Activated T-helper 1 cell treated with anti-CD3 and anti-CD28 coated beads, Interleukin-2, amount 50 U/mL, for 16 hours (primary cell): ENCODE results near the gene MCEMP1.

ENCODE experiments used
- DNase-seq, 2 donors: peaks; one replicate each; pipeline ENCODE4 v3.0.0-alpha.2; 2020; ENCODE audit warnings: low read depth in 1 of 2, low spot score in 1 of 2

The MCEMP1 gene

GRCh38 chr19:7697721-7698287, 20.9 kb downstream of the MCEMP1 start:
- no peak for DNase-seq

- no peak for DNase-seq
Measured at GRCh38 chr19:7698583-7698982, 21.7 kb downstream of the MCEMP1 start.

DNA sequence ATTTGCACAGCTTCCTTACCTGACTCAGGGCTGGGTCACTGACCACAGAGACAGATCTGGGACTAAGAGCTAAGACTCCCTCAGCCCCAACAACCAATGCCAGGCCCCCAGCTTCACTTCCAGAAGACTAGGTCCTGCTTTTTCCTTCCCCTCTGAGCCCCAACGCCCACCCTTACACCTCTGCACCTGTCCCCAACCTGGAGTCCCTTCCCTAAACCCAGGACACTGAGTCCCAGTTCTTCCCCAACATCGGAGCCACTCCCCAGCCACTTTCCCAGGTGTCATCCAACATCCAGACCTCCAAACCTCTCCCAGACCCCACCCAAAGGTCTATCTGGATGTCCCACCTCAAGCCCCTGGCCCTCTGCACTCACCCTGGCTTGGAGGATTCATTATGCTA, 22.1 kb downstream of the MCEMP1 start:
- no peak for DNase-seq

- no peak for DNase-seq
Measured at GRCh38 chr19:7699417-7700401, 22.8 kb downstream of the MCEMP1 start.

DNA sequence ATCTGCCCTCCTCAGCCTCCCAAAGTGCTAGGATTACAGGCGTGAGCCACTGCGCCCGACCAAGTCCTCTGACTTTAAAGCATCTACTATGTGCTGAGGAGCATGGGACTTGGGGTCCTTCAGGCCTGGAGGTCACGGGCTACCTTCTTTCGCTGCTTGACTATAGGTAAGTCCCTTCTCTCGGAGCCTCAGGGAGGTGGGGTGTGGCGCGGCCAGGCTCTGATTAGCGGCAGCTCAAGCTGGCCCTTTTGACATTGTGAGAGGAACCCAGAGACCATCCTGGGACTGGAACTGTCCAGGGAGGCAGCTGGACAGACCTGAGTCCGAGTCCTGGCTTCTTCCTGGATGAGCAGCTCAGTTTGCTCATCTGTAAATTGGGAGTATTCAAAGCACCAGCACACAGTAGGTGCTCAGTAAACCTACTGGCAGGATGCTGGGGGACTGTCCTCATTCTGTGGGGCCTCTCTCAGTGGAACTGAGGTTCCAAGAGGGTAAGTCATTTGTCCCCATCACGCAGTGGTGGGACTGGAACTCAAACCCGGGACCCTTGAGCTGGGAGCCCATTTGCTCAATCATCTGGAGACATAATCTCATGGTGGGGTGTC, 24.3 kb downstream of the MCEMP1 start:
- no peak for DNase-seq

DNA sequence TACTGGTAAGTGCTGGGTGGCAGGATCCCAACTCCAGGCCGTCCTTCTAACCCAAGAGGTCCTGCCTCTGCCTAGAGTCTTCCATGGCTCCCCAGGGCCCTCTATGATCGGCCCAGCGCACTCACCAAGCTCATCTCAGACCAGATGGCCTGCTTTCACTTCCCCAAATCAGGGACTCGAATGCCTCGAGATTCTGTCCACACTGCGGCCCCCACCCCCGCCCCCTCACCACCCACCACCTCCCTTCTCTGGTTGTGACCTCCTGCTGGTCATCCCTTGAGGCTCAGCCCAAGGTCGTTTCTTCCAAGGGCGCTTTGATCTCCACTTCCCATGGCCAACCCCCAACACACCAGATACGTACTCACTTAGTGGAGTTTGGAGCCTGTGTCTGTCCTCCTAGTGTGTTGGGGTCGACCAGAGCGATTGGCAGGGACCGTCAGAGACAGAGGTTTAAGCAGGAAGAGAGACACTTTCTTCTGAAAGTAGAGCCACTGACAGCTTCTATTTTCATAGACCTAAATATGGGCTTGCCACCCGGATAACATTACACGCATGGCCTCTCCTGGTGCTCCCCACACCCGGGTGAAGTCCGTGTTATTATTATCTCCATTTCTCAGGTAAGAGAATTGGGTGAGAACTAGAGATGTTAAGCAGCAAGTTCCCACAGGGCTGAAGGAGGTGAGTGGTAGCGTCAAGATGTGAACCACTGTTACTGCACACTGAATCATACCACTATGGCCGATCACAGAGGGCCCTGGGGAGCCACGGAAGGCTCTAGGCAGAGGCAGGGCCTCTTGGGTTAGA, 25.0 kb downstream of the MCEMP1 start, which contains the start of gene FCER2:
TSS of gene FCER2 (minus strand) at position 478 of the 804 bp plus-strand sequence. CDS start 2,371 bp downstream, outside the sequence.
- no peak for DNase-seq

DNA sequence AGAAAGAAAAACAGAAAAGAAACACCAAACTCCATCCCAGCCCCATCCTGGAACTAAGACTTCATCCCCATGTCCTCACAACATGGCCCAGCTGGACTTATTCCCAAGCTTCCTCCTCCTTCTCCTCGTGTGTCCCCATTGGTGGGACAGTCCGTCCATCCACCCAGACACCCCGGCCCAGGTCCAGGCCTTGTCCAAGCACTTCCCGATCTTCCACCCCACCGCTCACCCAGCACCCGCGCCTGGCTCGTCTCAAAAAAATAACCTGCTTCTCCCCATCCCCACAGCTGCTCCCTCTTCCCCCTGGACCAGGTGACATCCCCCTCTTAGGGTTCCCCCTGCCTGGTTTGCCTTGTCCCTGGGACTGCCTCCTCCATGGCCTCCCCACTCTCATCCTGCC, 26.4 kb downstream of the MCEMP1 start:
- no peak for DNase-seq

- DNase-seq: no peak
Measured at GRCh38 chr19:7704280-7705060, 27.6 kb downstream of the MCEMP1 start.

DNA sequence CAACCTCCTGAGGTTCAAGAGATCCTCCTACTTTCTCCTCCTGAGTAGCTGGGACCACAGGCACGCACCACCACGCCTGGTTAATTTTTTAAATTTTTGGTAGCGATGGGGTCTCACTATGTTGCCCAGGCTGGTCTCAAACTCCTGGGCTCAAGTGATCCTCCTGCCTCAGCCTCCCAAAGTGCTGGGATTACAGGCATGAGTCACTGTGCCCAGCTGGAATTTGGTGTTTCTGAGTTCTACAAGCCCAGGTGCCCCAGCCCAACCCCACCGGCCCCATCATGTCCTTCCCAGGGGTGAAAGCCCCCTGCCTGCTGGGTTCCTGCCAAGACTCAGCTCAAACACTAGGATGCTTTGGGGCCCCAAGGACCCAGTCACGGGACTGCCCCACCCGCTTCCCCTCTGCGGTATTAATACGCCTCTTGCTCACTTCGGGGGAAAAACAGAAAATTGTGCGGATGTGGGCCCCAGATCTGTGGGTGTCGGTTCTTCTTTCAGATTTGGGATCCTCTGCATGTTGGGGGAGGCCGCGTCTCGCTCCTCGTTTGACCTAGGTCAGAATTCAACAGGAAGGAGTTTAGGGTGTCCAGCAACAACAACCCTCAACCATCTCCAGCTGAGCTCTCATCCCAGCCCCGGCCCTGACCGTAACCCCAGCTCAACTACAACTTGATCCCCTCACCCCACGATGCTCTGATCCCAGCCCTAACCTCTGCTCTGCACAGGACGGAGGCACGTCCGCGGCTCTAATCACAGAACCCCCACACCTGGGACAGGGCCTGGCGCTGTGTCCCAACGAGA, 28.7 kb downstream of the MCEMP1 start:
- DNase-seq: peak; percentile 48 to 52

GRCh38 chr19:7706188-7706954, 29.5 kb downstream of the MCEMP1 start:
- DNase-seq: no peak

GRCh38 chr19:7706955-7707456, 30.1 kb downstream of the MCEMP1 start:
- no peak for DNase-seq

GRCh38 chr19:7709932-7710460, 33.1 kb downstream of the MCEMP1 start:
- no peak for DNase-seq

- no peak for DNase-seq
Measured at GRCh38 chr19:7710616-7711015, 33.7 kb downstream of the MCEMP1 start.

DNA sequence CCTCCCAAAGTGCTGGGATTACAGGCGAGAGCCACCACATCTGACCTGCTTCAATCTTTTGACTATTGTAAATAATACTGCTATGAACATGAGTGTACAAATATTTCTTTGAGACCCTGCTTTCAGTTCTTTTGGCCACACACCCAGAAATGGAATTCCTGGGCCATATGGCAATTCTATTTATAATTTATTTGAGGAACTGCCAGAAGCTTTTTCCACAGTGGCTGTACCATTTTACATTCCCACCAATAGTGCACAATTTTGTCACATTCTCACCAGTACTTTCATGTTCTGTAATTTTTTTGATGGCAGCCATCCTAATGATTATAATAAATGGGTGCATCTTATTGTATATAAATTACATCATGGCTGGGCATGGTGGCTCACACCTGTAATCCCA, 38.8 kb downstream of the MCEMP1 start:
- no peak for DNase-seq

- no peak for DNase-seq
Measured at GRCh38 chr19:7716762-7717161, 39.9 kb downstream of the MCEMP1 start.

DNA sequence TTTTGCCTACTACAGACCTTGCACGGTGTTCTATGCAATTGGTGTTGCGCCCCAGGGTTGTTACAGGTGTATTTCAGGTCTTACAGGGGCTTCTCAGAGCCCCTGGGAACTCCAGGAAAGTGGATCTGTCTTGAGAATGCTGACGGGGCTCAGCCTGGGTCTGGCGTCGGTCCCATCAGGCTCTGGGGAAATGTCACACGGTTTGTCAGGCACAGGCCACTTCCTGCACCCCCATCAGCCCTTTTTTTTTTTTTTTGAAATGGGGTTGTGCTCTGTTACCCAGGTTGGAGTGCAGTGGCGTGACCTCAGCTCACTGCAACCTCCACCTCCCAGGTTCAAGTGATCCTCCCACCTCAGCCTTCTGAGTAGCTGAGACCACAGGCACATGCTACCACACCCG, 41.8 kb downstream of the MCEMP1 start:
- no peak for DNase-seq

GRCh38 chr19:7720351-7720750, 43.5 kb downstream of the MCEMP1 start:
- DNase-seq: no peak

GRCh38 chr19:7722231-7722651, 45.4 kb downstream of the MCEMP1 start:
- no peak for DNase-seq
